BE2C (cell line): Measurements from ENCODE around the gene CD177.
"Not testable (repeated sequence)": the region's sequence is repeated elsewhere in the genome, so short reads cannot be mapped to it uniquely, and the experiment has no call there.

Experiments
- DNase-seq: peaks from one replicate; pipeline ENCODE4 v3.0.0-alpha.2; 2020
- H3K27me3 ChIP-seq: fragments of 250-450 bp; sonication (Bioruptor Pico); 2 replicates; pipeline ENCODE4 v1.5.1; 2020; ENCODE audit warnings: mild to moderate bottlenecking
- H3K36me3 ChIP-seq: fragments of 250-450 bp; sonication (Bioruptor Pico); 2 replicates; pipeline ENCODE4 v1.5.1; 2020; ENCODE audit warnings: mild to moderate bottlenecking
- H3K4me1 ChIP-seq: fragments of 250-450 bp; sonication (Bioruptor Pico); 2 replicates; pipeline ENCODE4 v1.5.1; 2020
- H3K4me3 ChIP-seq: 2 replicates; pipeline ENCODE4 v1.5.1; 2011; ENCODE audit warnings: low read depth, low read length
- H3K9me3 ChIP-seq: fragments of 250-450 bp; sonication (Bioruptor Pico); 2 replicates; pipeline ENCODE4 v1.5.1; 2020
- CTCF ChIP-seq: IDR thresholded peaks from 2 replicates; pipeline ENCODE4 v1.5.1; 2012; ENCODE audit warnings: mild to moderate bottlenecking, low read depth, low read length

Gene CD177

GRCh38 chr19:43318796-43319314 is 34.6 kb upstream of the CD177 start:
- Histone ChIP-seq H3K4me3 (no peak overlapping the region), H3K9me3 (no peaks in the 10 kb centered on the region), H3K27me3 (no peaks in the 10 kb centered on the region), H3K36me3 (no peaks in the 10 kb centered on the region), H3K4me1 (no peaks in the 10 kb centered on the region)
- no peak for DNase-seq
- no peak for TF ChIP-seq CTCF

GRCh38 chr19:43320546-43320945 is 32.9 kb upstream of the CD177 start:
- Histone ChIP-seq H3K9me3 (no peaks in the 10 kb centered on the region), H3K27me3 (no peaks in the 10 kb centered on the region), H3K36me3 (no peaks in the 10 kb centered on the region), H3K4me1 (no peaks in the 10 kb centered on the region), H3K4me3 (no peak overlapping the region)
- DNase-seq: no peak
- no peak for TF ChIP-seq CTCF

- not testable (repeated sequence) for H3K36me3 ChIP-seq, H3K9me3 ChIP-seq, DNase-seq, H3K4me3 ChIP-seq, H3K27me3 ChIP-seq, H3K4me1 ChIP-seq
Observed at GRCh38 chr19:43326761-43327160, 26.7 kb upstream of the CD177 start.

- not testable (repeated sequence) for H3K9me3 ChIP-seq
Observed at GRCh38 chr19:43328561-43328960, 24.9 kb upstream of the CD177 start.

GRCh38 chr19:43329049-43329448 is 24.4 kb upstream of the CD177 start:
- not testable (repeated sequence) for DNase-seq

More at GRCh38 chr19:43328561-43328960, 24.9 kb upstream of the CD177 start:
- H3K27me3 ChIP-seq, H3K4me3 ChIP-seq, H3K4me1 ChIP-seq, DNase-seq, H3K36me3 ChIP-seq: not testable (repeated sequence)

GRCh38 chr19:43329989-43330388 is 23.5 kb upstream of the CD177 start:
- H3K36me3 ChIP-seq: no peaks in the 10 kb centered on the region
- no peak for DNase-seq
- no peak for TF ChIP-seq CTCF
- no peaks in the 10 kb centered on the region for H3K4me1 ChIP-seq
- H3K9me3 ChIP-seq: no peaks in the 10 kb centered on the region
- H3K4me3 ChIP-seq: no peak overlapping the region
- no peaks in the 10 kb centered on the region for H3K27me3 ChIP-seq

More at GRCh38 chr19:43329049-43329448, 24.4 kb upstream of the CD177 start:
- H3K27me3 ChIP-seq, H3K4me3 ChIP-seq, H3K4me1 ChIP-seq, H3K9me3 ChIP-seq, H3K36me3 ChIP-seq: not testable (repeated sequence)

- no peak for TF ChIP-seq CTCF
- no peaks in the 10 kb centered on the region for H3K36me3 ChIP-seq
- H3K4me1 ChIP-seq: no peaks in the 10 kb centered on the region
- no peak overlapping the region for H3K4me3 ChIP-seq
- H3K9me3 ChIP-seq: no peaks in the 10 kb centered on the region
- H3K27me3 ChIP-seq: no peaks in the 10 kb centered on the region
- DNase-seq: no peak
Observed at GRCh38 chr19:43330726-43331434, 22.6 kb upstream of the CD177 start.
